Activated gamma-delta T cell treated with Interleukin-2 at 50 U/mL for 16 hours (primary cell): ENCODE results near the gene MBTPS1.

Experiments
- DNase-seq: peaks from one replicate; pipeline ENCODE4 v3.0.0-alpha.2; 2020

The MBTPS1 gene

GRCh38 chr16:84048270-84048669, 68.5 kb downstream of the MBTPS1 start:
- DNase-seq = no peak

GRCh38 chr16:84047626-84048025, 69.1 kb downstream of the MBTPS1 start:
- no peak for DNase-seq

GRCh38 chr16:84047206-84047605, 69.5 kb downstream of the MBTPS1 start:
- no peak for DNase-seq

- no peak for DNase-seq
Observed at GRCh38 chr16:84045818-84046470, 70.8 kb downstream of the MBTPS1 start.

GRCh38 chr16:84045001-84045817, 71.5 kb downstream of the MBTPS1 start:
- DNase-seq = no peak

GRCh38 chr16:84044118-84044488, 72.6 kb downstream of the MBTPS1 start:
- no peak for DNase-seq

- no peak for DNase-seq
Observed at GRCh38 chr16:84043486-84044117, 73.1 kb downstream of the MBTPS1 start.

GRCh38 chr16:84042879-84043485, 73.8 kb downstream of the MBTPS1 start:
- no peak for DNase-seq

- no peak for DNase-seq
Observed at GRCh38 chr16:84042308-84042878, 74.3 kb downstream of the MBTPS1 start, which contains the start of gene SLC38A8. Gene SLC38A8 (minus strand): TSS chr16:84042795. CDS start chr16:84042157, 638 bp downstream.

GRCh38 chr16:84041881-84042280, 74.9 kb downstream of the MBTPS1 start:
- DNase-seq = no peak

- no peak for DNase-seq
Observed at GRCh38 chr16:84040823-84041820, 75.6 kb downstream of the MBTPS1 start.

- no peak for DNase-seq
Observed at GRCh38 chr16:84040226-84040822, 76.4 kb downstream of the MBTPS1 start.

GRCh38 chr16:84039696-84040095, 77.0 kb downstream of the MBTPS1 start:
- DNase-seq = no peak

GRCh38 chr16:84038469-84038868, 78.3 kb downstream of the MBTPS1 start:
- DNase-seq = no peak

GRCh38 chr16:84036982-84037425, 79.7 kb downstream of the MBTPS1 start:
- no peak for DNase-seq

GRCh38 chr16:84036131-84036530, 80.6 kb downstream of the MBTPS1 start:
- no peak for DNase-seq

- no peak for DNase-seq
Observed at GRCh38 chr16:84034516-84034915, 82.2 kb downstream of the MBTPS1 start.

GRCh38 chr16:84033251-84034195, 83.2 kb downstream of the MBTPS1 start:
- no peak for DNase-seq

GRCh38 chr16:84032458-84033178, 84.1 kb downstream of the MBTPS1 start:
- no peak for DNase-seq
